Vagina (tissue), 2 donors: ENCODE results near the gene FGF1.

Source experiments
- CTCF ChIP-seq, 3 experiments: fragments of 450-650 bp in 2 of 3; fragments of 200-600 bp in 1 of 3; sonication (generic) in 1 of 3; IDR thresholded peaks; one replicate each; pipeline ENCODE4 v1.5.1; 2017 to 2019; ENCODE audit warnings: antibody characterized with exemption in 3 of 3, mild to moderate bottlenecking in 2 of 3, moderate library complexity in 2 of 3
- POLR2A ChIP-seq, 2 donors: fragments of 450-650 bp; IDR thresholded peaks; one replicate each; pipeline ENCODE4 v1.6.1; 2017; ENCODE audit warnings: antibody characterized with exemption in 2 of 2, mild to moderate bottlenecking in 2 of 2, moderate library complexity in 2 of 2
- POLR2AphosphoS5 ChIP-seq, 2 donors: sonication (generic); formaldehyde crosslinking; IDR thresholded peaks; one replicate each; pipeline ENCODE4 v1.9.0; 2017; ENCODE audit warnings: antibody characterized with exemption in 2 of 2, mild to moderate bottlenecking in 2 of 2, low read depth in 1 of 2; ENCODE audit not compliant: insufficient read depth in 1 of 2

- TF ChIP-seq CTCF (IDR thresholded peaks at IDR 0.05), result no peak
- no peak for TF ChIP-seq POLR2AphosphoS5 (IDR thresholded peaks at IDR 0.05; ENCODE audit: insufficient read depth in 1 of 2, low read depth in 1 of 2)
- no peak for TF ChIP-seq POLR2A (IDR thresholded peaks at IDR 0.05)
Measured at GRCh38 chr5:142586552-142586951, 99.3 kb downstream of the FGF1 start.
